Psoas muscle (tissue), 8 donors: ENCODE results near the gene CBR3. TPM values are rescaled to one million over a fixed set of nuclear protein-coding genes. Genes with fewer than 3 reads are reported as not detected.

Experiments
- ATAC-seq, 4 donors: fragments of 200-7000 bp; cut with Tn5 transposase; one replicate each; pipeline ENCODE4 v1.9.1; 2020; ENCODE audit warnings: moderate library complexity in 3 of 4, mild to moderate bottlenecking in 2 of 4
- DNase-seq, 2 donors: peaks; one replicate each; pipeline ENCODE4 v3.0.0-alpha.2; 2020
- H3K27ac ChIP-seq: fragments of 200-600 bp; one replicate; pipeline ENCODE4 v1.8.0; 2022
- H3K27me3 ChIP-seq, 3 donors: fragments of 200-600 bp in 1 of 3; one replicate each; pipeline versions ENCODE4 v1.6.1 to v1.8.0; 2013 to 2022; ENCODE audit warnings: low read length in 2 of 3, mild to moderate bottlenecking in 2 of 3, moderate library complexity in 1 of 3; ENCODE audit not compliant: insufficient read depth in 3 of 3
- H3K36me3 ChIP-seq, 2 donors: fragments of 200-600 bp in 1 of 2; one replicate each; pipeline versions ENCODE4 v1.6.1 to v1.8.0; 2013 to 2022; ENCODE audit warnings: low read depth in 1 of 2, mild to moderate bottlenecking in 1 of 2, moderate library complexity in 1 of 2; ENCODE audit not compliant: insufficient read depth in 1 of 2
- H3K4me1 ChIP-seq: fragments of 200-600 bp; one replicate; pipeline ENCODE4 v1.8.0; 2022
- H3K4me3 ChIP-seq: fragments of 200-600 bp; one replicate; pipeline ENCODE4 v1.8.0; 2022; ENCODE audit warnings: mild to moderate bottlenecking
- H3K9me3 ChIP-seq: fragments of 200-600 bp; one replicate; pipeline ENCODE4 v1.8.0; 2022
- WGBS, 3 donors: extraction: QIAGEN DNeasy Blood & Tissue Kit; methylation state at CpG; one replicate each; pipeline versions ENCODE4 v1.1.6 to v1.1.7; 2013; 5-methylcytosine and 5-hydroxymethylcytosine counted together
- intact Hi-C, 2 donors: fragments of 100-400 bp; cut with DNase I; formaldehyde crosslinking; loops; one replicate each; pipeline versions ENCODE4 v1.11.0 to v1.14.2; 2022
- long read RNA-seq, 2 donors: library from polyadenylated mRNA; unstranded; transcript quantifications; one replicate each; pipeline ENCODE4 v2.0.0, GENCODE V29; 2021
- polyA plus RNA-seq, 3 donors: library from polyadenylated mRNA; stranded (reverse); fragments of 200-250 nt; gene quantifications; one replicate each; pipeline ENCODE4 v1.2.3, GENCODE V29; 2013
- total RNA-seq, 4 donors: library from RNA; stranded (reverse); fragmentation: NEBNext Ultra II Directional in 2 of 4; extraction: Animal tissue kit (Norgen Biotek cat#: 25700) in 2 of 4; gene quantifications; one replicate each; pipeline versions ENCODE4 v1.2.1 to v1.2.4, GENCODE V29; 2021 to 2023
- TF ChIP-seq, protein P1 (sequence below): fragments of 200-600 bp; IDR thresholded peaks from one replicate; pipeline ENCODE4 v1.8.0; 2022; ENCODE audit warnings: antibody characterized with exemption
- donor health status: healthy with polysubstance abuse.
- donor health status: DM: no; HTN: no; CAD: no; lungs with moderate emphysema.
- donor health status: Bipolar disorder and iron deficiency.
- donor health status: healthy.
- donor health status: DM: yes; HTN: yes; CAD: no.
- donor health status: DM: no; HTN: no; CAD: no.
- donor health status: DM: no; HTN: no; CAD: no.
- donor health status: DM: yes; HTN: yes; CAD: no.

Gene CBR3
- 1 to 10 TPM in 3 of 4 donors, under 1 TPM in 1; 0.64 to 1.9 (median 1.2) TPM for total RNA-seq
- polyA plus RNA-seq, result 1 to 10 TPM; 1.2 to 1.8 (median 1.8) TPM
- long read RNA-seq, donor 1, result 0 reads
- long read RNA-seq, donor 2, partial matches to known transcripts, result 0 of 2 reads
- long read RNA-seq, donor 2, other reads (novel, unspliced or antisense), result 1 of 2 reads

DNA sequence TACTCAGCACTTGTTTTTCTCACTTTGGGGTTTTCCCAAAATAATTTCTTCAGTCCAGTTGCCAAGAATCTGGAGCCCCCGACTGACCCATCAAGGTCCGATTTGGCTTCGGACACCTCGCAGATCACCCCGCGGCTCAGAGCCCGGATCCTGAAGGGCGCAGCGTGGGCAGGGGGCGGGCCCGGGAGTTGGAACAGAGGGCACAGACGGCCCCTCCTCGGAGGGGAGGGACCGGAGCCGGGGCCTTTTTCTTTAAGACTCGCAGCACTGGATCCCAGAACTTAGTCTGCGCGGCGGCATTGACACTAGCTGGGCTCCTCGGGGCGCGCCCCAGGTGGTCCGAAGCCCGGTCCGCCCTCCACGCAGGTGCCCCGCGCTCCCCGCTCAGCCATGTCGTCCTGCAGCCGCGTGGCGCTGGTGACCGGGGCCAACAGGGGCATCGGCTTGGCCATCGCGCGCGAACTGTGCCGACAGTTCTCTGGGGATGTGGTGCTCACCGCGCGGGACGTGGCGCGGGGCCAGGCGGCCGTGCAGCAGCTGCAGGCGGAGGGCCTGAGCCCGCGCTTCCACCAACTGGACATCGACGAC, at the start of gene CBR3:
CBR3 (plus strand) TSS at position 277 of the 588 bp plus-strand sequence; CDS start at position 391, 114 bp downstream.
- H3K27ac ChIP-seq, result peak within 1 kb of the TSS; percentile 59
- ATAC-seq (peak; percentile 35 to 66 (median 56)), DNase-seq (peak; percentile 66 to 82)
- H3K27me3 ChIP-seq, result peaks cover 0 to 26% (median 7%) of the 10 kb centered on the region in 3 donors
- H3K4me3 ChIP-seq, result peak within 1 kb of the TSS; percentile 81
- WGBS, 3 donors, result 0 to 1% (median 1%) methylated on average over 45 to 53 of the region's 53 CpGs
- no peaks in the 10 kb centered on the region for H3K4me1 ChIP-seq
- TF ChIP-seq, protein P1, sequence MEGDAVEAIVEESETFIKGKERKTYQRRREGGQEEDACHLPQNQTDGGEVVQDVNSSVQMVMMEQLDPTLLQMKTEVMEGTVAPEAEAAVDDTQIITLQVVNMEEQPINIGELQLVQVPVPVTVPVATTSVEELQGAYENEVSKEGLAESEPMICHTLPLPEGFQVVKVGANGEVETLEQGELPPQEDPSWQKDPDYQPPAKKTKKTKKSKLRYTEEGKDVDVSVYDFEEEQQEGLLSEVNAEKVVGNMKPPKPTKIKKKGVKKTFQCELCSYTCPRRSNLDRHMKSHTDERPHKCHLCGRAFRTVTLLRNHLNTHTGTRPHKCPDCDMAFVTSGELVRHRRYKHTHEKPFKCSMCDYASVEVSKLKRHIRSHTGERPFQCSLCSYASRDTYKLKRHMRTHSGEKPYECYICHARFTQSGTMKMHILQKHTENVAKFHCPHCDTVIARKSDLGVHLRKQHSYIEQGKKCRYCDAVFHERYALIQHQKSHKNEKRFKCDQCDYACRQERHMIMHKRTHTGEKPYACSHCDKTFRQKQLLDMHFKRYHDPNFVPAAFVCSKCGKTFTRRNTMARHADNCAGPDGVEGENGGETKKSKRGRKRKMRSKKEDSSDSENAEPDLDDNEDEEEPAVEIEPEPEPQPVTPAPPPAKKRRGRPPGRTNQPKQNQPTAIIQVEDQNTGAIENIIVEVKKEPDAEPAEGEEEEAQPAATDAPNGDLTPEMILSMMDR, result no peak
- intact Hi-C loops, result no loop called here
- H3K36me3 ChIP-seq, result no peaks in the 10 kb centered on the region
- H3K9me3 ChIP-seq, result no peaks in the 10 kb centered on the region

DNA sequence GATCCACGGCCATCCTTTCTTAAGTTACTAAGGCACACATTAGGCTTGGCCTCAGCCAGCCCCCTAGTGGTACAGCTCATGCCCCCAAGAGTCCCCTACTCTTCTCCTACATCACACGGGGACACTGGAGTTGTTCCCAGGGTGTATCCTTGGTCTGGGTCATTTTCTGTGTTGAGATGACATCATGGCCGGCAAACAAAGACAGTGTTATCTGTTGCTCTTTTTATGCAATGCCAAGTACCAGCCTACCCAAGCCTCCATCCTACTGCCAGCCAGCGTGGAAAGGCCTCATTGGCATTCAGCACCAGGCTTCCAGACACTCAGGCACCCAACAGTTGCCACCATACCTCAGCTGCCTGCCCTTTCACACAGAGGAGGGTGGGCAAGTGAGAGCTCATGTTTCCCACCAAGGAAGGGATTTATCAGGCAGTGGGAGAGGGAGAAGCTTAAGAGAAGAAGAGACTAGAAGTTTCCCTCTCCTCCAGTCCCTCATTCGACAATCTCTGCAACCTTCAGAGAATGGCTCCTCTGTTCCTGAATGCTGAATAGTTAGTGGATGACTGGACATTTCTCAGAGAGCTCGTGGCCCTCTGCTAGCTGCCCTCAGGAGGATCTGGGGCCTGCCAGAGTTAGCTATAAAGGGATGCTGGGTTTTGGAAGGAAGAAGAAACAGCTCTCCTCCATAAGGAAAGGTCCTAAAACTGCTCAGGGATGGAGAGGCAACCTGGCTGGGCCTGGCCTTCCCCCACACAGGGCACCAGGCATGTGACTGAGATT, 47.3 kb upstream of the CBR3 start:
- 13 to 25% (median 24%) methylated on average over 6 of the region's 6 CpGs for WGBS, 3 donors
- TF ChIP-seq, protein P1, result peak; percentile 7
- H3K9me3 ChIP-seq, result no peaks in the 10 kb centered on the region
- intact Hi-C loops, result no loop called here
- peaks cover 15% of the 10 kb centered on the region for H3K4me1 ChIP-seq
- no peaks in the 10 kb centered on the region for H3K27me3 ChIP-seq
- peak overlapping the region; percentile 38 for H3K27ac ChIP-seq
- DNase-seq (no peak), ATAC-seq (peak; percentile 40 to 89 (median 76))
- no peak overlapping the region for H3K4me3 ChIP-seq
- no peaks in the 10 kb centered on the region for H3K36me3 ChIP-seq

DNA sequence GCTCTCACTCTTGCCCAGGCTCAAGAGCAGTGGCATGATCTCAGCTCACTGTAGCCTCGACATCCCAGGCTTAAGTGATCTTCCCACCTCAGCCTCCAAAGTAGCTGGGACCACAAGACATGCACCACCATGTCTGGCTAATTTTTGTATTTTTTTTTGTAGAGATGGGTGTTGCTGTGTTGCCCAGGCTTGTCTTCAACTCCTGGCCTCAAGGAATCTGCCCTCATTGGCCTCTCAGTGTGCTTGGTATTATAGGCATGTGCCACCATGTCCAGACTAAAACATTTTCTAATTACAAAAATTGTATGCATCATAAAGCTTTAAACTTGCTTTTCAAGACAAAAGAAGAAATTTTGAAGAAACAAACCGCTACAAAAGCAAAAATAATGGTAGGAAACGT, 44.9 kb upstream of the CBR3 start:
- 70 to 93% (median 92%) methylated on average over 3 of the region's 3 CpGs for WGBS, 3 donors
- H3K36me3 ChIP-seq, result no peaks in the 10 kb centered on the region
- intact Hi-C loops, result no loop called here
- TF ChIP-seq, protein P1, result no peak
- H3K27ac ChIP-seq, result no peak overlapping the region
- H3K9me3 ChIP-seq, result no peaks in the 10 kb centered on the region
- DNase-seq, result no peak
- no peaks in the 10 kb centered on the region for H3K27me3 ChIP-seq
- no peak overlapping the region for H3K4me3 ChIP-seq
- H3K4me1 ChIP-seq, result peaks cover 15% of the 10 kb centered on the region
- no peak for ATAC-seq

DNA sequence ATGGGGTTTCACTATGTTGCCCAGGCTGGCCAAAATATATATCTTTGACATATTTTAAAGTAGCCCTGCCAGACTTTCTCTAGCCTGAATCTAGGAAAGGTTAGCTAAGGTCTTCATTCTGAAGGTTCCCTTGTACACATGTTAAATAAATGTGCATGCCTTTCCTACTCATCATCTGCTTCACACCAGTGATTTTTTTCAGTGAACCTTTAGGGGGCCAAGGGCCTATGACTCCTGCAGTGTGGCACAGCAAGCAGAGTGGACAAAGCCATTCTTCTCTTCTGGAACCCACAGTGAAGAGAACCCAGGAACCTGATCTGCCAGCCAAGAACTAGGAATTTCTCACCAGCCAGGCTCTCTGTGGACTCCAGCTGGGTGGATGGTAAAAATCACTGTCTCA, 42.2 kb upstream of the CBR3 start:
- TF ChIP-seq, protein P1, result no peak

More for the DNA sequence above, 42.2 kb upstream of the CBR3 start:
- Histone ChIP-seq H3K36me3 (no peaks in the 10 kb centered on the region), H3K9me3 (no peaks in the 10 kb centered on the region), H3K27me3 (no peaks in the 10 kb centered on the region), H3K27ac (no peak overlapping the region), H3K4me3 (no peak overlapping the region), H3K4me1 (peaks cover 8% of the 10 kb centered on the region)
- DNase-seq (no peak), ATAC-seq (no peak)
- intact Hi-C loops, result no loop called here
